Gastroesophageal sphincter (tissue), 3 donors: ENCODE data around the gene NPL.

Experiments used
- CTCF ChIP-seq, 4 experiments: fragments of 200-600 bp in 2 of 4; fragments of 450-650 bp in 2 of 4; sonication (generic) in 1 of 4; IDR thresholded peaks; one replicate each; pipeline ENCODE4 v1.5.1; 2017 to 2019; ENCODE audit warnings: antibody characterized with exemption in 4 of 4, mild to moderate bottlenecking in 2 of 4, moderate library complexity in 2 of 4
- POLR2A ChIP-seq, 2 donors: fragments of 450-650 bp; IDR thresholded peaks; one replicate each; pipeline ENCODE4 v1.6.1; 2017; ENCODE audit warnings: antibody characterized with exemption in 2 of 2, mild to moderate bottlenecking in 2 of 2, moderate library complexity in 1 of 2

- TF ChIP-seq CTCF (IDR thresholded peaks at IDR 0.05) (no peak), POLR2A (IDR thresholded peaks at IDR 0.05) (no peak)
These were observed 27.0 kb upstream of the NPL start for GRCh38 chr1:182762536-182762935.
